Astrocyte (in vitro differentiated cells and primary cell): ENCODE results near the gene KCNMA1. TPM values are rescaled to one million over a fixed set of nuclear protein-coding genes. Genes with fewer than 3 reads are reported as not detected.
A peak's percentile ranks its signal among the peaks of the same experiment; 100 is the strongest.

Experiments used
- DNase-seq: peaks from one replicate; pipeline ENCODE4 v3.0.0-alpha.2; 2010; ENCODE audit warnings: low read depth
- FAIRE-seq: peaks from 2 replicates; lab custom pipeline; 2011; peaks lifted over from hg19 to GRCh38; lab: Jason Lieb, UNC
- H2AFZ ChIP-seq: 2 replicates; pipeline ENCODE4 v1.6.0; 2012; ENCODE audit warnings: low read depth, low read length, inconsistent platforms
- H3K27ac ChIP-seq: 2 replicates; pipeline ENCODE4 v1.5.1; 2011; ENCODE audit warnings: low read depth, low read length, inconsistent platforms
- H3K27me3 ChIP-seq: 2 replicates; pipeline ENCODE4 v1.6.0; 2011; ENCODE audit warnings: low read length, inconsistent platforms; ENCODE audit not compliant: insufficient read depth
- H3K36me3 ChIP-seq: 2 replicates; pipeline ENCODE4 v1.5.1; 2011; ENCODE audit warnings: low read length, inconsistent platforms; ENCODE audit not compliant: insufficient read depth
- H3K4me1 ChIP-seq: 2 replicates; pipeline ENCODE4 v1.5.1; 2011; ENCODE audit warnings: low read length, inconsistent platforms; ENCODE audit not compliant: insufficient read depth
- H3K4me2 ChIP-seq: 2 replicates; pipeline ENCODE4 v1.6.0; 2012; ENCODE audit warnings: low read length, inconsistent platforms
- H3K4me3 ChIP-seq: 2 replicates; pipeline ENCODE4 v1.5.1; 2011; ENCODE audit warnings: low read depth, mild to moderate bottlenecking, low read length, inconsistent platforms; ENCODE audit not compliant: insufficient read depth
- H3K79me2 ChIP-seq: 2 replicates; pipeline ENCODE4 v1.6.0; 2012; ENCODE audit warnings: mild to moderate bottlenecking, low read length, inconsistent platforms; ENCODE audit not compliant: insufficient read depth
- H3K9ac ChIP-seq: 2 replicates; pipeline ENCODE4 v1.6.0; 2012; ENCODE audit warnings: mild to moderate bottlenecking, low read length, inconsistent platforms
- H3K9me3 ChIP-seq: 2 replicates; pipeline ENCODE4 v1.5.1; 2012; ENCODE audit warnings: low read depth, mild to moderate bottlenecking, low read length, inconsistent platforms; ENCODE audit not compliant: insufficient read depth
- H4K20me1 ChIP-seq: 2 replicates; pipeline ENCODE4 v1.6.0; 2012; ENCODE audit warnings: low read length, inconsistent platforms; ENCODE audit not compliant: insufficient read depth
- H3K27ac Mint-ChIP-seq: one replicate; pipeline ENCODE4 v1.8.0; 2021; ENCODE audit warnings: mild to moderate bottlenecking, mixed read lengths; ENCODE audit not compliant: unreplicated experiment
- H3K27me3 Mint-ChIP-seq: one replicate; pipeline ENCODE4 v1.8.0; 2021; ENCODE audit warnings: low read depth, mixed read lengths; ENCODE audit not compliant: unreplicated experiment
- H3K36me3 Mint-ChIP-seq: one replicate; pipeline ENCODE4 v1.8.0; 2021; ENCODE audit warnings: low read depth, mixed read lengths; ENCODE audit not compliant: unreplicated experiment
- H3K4me1 Mint-ChIP-seq: one replicate; pipeline ENCODE4 v1.8.0; 2021; ENCODE audit warnings: low read depth, mixed read lengths; ENCODE audit not compliant: unreplicated experiment
- H3K4me3 Mint-ChIP-seq: one replicate; pipeline ENCODE4 v1.8.0; 2021; ENCODE audit warnings: mild to moderate bottlenecking, moderate library complexity, mixed read lengths; ENCODE audit not compliant: unreplicated experiment
- H3K9me3 Mint-ChIP-seq: one replicate; pipeline ENCODE4 v1.8.0; 2021; ENCODE audit warnings: mild to moderate bottlenecking, mixed read lengths; ENCODE audit not compliant: unreplicated experiment
- EZH2 ChIP-seq: IDR thresholded peaks from 2 replicates; pipeline ENCODE4 v1.6.1; 2012; ENCODE audit warnings: mild to moderate bottlenecking, low read length, inconsistent platforms; ENCODE audit not compliant: insufficient read depth
- total RNA-seq: library from RNA; stranded (reverse); gene quantifications from 2 replicates; pipeline ENCODE4 v1.2.1, GENCODE V29; 2021
- TF ChIP-seq, protein P1 (sequence below): IDR thresholded peaks from 2 replicates; pipeline ENCODE4 v1.5.1; 2011; ENCODE audit warnings: low read depth, mild to moderate bottlenecking, inconsistent platforms, low read length, moderate library complexity; ENCODE audit not compliant: insufficient read depth

Gene KCNMA1
- total RNA-seq, 1 donor from 2014 or later: 45.8 TPM

DNA sequence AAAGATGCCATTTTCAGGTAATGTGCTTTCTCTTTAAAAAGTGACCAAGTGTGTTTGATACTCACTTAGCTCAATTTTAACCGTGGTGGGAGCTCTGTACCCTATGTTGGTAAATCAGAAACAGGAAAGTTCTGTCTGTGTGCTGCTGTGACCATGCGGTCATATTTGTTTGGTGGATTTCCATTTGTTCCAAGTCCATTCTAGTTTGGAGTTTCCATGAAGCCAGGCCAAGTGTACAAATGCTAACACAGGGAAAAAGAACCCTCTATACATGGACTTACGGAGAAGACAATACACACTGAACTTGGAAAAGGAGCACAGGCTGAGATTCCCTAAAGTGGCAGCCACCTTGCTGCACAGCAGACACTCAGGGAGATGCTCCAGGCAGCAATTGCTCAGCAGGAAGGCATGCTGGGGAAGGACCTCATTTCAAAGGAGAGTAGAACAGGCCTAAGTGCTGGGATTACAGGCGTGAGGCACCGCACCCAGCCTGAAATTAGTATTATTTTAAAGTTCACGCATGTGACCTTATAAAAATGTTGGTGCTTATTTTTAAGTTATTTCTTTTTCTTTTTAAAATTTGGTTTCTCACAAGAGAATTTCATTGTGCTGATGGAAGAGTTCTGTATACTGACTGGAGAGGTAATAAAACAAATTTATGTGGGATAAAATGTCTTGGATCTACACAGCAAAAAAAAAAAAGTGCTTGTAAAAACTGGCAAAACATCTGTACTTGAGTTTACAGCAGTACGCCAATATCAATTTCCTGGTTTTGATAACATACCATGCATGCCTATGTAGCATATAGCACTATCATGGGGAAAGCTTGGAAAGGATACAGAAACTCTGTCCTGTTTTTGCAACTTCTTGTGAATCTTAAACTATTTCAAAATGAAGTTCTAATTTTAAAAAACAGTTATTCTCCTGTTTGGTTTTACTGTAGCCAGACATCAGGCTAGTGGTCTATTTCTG lies 436.2 kb downstream of the KCNMA1 start:
- Mint-ChIP-seq H3K9me3 (no peaks in the 10 kb centered on the region), H3K27me3 (no peaks in the 10 kb centered on the region), H3K4me3 (no peak overlapping the region), H3K4me1 (peaks cover 47% of the 10 kb centered on the region), H3K27ac (no peak overlapping the region), H3K36me3 (peaks cover 3% of the 10 kb centered on the region)
- no peaks in the 10 kb centered on the region for H3K4me1 ChIP-seq
- DNase-seq: no peak
- H3K27ac ChIP-seq: no peak overlapping the region
- no peak overlapping the region for H3K9ac ChIP-seq
- no peak overlapping the region for H3K4me2 ChIP-seq
- no peaks in the 10 kb centered on the region for H3K27me3 ChIP-seq
- H3K36me3 ChIP-seq: no peaks in the 10 kb centered on the region
- H3K4me3 ChIP-seq: no peak overlapping the region
- H2AFZ ChIP-seq: no peak overlapping the region
- TF ChIP-seq, protein P1, sequence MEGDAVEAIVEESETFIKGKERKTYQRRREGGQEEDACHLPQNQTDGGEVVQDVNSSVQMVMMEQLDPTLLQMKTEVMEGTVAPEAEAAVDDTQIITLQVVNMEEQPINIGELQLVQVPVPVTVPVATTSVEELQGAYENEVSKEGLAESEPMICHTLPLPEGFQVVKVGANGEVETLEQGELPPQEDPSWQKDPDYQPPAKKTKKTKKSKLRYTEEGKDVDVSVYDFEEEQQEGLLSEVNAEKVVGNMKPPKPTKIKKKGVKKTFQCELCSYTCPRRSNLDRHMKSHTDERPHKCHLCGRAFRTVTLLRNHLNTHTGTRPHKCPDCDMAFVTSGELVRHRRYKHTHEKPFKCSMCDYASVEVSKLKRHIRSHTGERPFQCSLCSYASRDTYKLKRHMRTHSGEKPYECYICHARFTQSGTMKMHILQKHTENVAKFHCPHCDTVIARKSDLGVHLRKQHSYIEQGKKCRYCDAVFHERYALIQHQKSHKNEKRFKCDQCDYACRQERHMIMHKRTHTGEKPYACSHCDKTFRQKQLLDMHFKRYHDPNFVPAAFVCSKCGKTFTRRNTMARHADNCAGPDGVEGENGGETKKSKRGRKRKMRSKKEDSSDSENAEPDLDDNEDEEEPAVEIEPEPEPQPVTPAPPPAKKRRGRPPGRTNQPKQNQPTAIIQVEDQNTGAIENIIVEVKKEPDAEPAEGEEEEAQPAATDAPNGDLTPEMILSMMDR: no peak
- no peak for TF ChIP-seq EZH2
- H3K79me2 ChIP-seq: no peaks in the 10 kb centered on the region
- no peaks in the 10 kb centered on the region for H4K20me1 ChIP-seq
- peak; percentile 5 for FAIRE-seq
- no peaks in the 10 kb centered on the region for H3K9me3 ChIP-seq

DNA sequence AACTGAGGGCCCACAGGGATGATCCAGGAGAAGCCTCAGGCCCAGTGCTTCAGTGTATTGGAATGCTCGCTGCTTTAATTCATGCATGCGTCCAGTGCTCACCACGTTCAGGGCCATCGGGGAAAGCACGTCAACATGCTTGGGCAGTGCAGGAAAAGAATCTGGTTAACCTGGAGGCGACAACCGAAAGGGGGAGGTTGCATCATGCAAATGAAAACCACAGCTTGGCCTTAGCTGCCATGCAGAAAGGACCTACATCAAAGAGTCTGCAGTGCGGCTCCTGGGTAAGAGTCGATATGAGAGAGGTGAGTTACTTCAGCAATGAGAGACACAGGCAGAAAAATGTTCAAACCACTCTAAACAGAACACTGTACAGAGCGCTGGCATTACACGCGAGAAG lies 440.1 kb downstream of the KCNMA1 start:
- no peak overlapping the region for H3K9ac ChIP-seq
- no peaks in the 10 kb centered on the region for H3K27me3 ChIP-seq
- no peak for DNase-seq
- TF ChIP-seq, protein P1: no peak
- TF ChIP-seq EZH2: no peak
- no peak for FAIRE-seq
- H3K4me2 ChIP-seq: no peak overlapping the region
- no peaks in the 10 kb centered on the region for H3K36me3 ChIP-seq
- Mint-ChIP-seq H3K4me1 (peaks cover 57% of the 10 kb centered on the region), H3K27ac (peak overlapping the region; percentile 7), H3K4me3 (no peak overlapping the region), H3K27me3 (no peaks in the 10 kb centered on the region), H3K36me3 (no peaks in the 10 kb centered on the region), H3K9me3 (no peaks in the 10 kb centered on the region)
- no peaks in the 10 kb centered on the region for H3K9me3 ChIP-seq
- no peak overlapping the region for H3K4me3 ChIP-seq
- H4K20me1 ChIP-seq: no peaks in the 10 kb centered on the region
- no peak overlapping the region for H2AFZ ChIP-seq
- H3K79me2 ChIP-seq: no peaks in the 10 kb centered on the region
- H3K27ac ChIP-seq: no peak overlapping the region
- peaks cover 13% of the 10 kb centered on the region for H3K4me1 ChIP-seq

DNA sequence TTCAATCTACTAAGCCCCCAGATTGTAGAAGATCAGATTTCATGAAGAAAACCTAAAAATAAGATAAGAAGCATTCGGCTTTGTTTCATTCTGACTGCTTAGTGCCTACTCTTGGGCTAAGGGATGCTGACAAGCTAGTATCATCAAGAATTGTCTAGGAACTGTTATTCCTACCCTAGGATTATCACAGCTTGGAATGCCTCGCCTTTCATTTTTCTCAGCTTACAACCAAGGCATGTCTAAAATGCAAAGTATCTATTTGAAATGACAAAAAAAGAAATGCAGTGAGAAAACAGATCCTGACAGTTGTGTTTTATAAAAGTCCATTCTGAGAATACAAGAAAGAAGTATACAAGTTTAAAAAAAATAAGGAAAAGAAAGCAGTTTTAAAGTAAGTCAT lies 441.0 kb downstream of the KCNMA1 start:
- no peak overlapping the region for H3K9ac ChIP-seq
- Mint-ChIP-seq H3K4me1 (peaks cover 59% of the 10 kb centered on the region), H3K27me3 (no peaks in the 10 kb centered on the region), H3K27ac (peak overlapping the region; percentile 92), H3K9me3 (no peaks in the 10 kb centered on the region), H3K4me3 (no peak overlapping the region), H3K36me3 (no peaks in the 10 kb centered on the region)
- H3K79me2 ChIP-seq: no peaks in the 10 kb centered on the region
- H3K27me3 ChIP-seq: no peaks in the 10 kb centered on the region
- peak; percentile 13 for FAIRE-seq
- no peak for DNase-seq
- TF ChIP-seq, protein P1: no peak
- no peak for TF ChIP-seq EZH2
- H3K4me2 ChIP-seq: no peak overlapping the region
- H3K9me3 ChIP-seq: no peaks in the 10 kb centered on the region
- H3K36me3 ChIP-seq: no peaks in the 10 kb centered on the region
- H2AFZ ChIP-seq: no peak overlapping the region
- peaks cover 16% of the 10 kb centered on the region for H3K4me1 ChIP-seq
- H3K4me3 ChIP-seq: no peak overlapping the region
- H3K27ac ChIP-seq: no peak overlapping the region
- no peaks in the 10 kb centered on the region for H4K20me1 ChIP-seq
